Stimulated activated CD4-positive, alpha-beta T cell treated with anti-CD3 and anti-CD28 coated beads, TNF-alpha, amount 100 ng/mL, for 4 hours (primary cell): ENCODE measurements around the gene RHPN2.
"Not testable (repeated sequence)": the region's sequence is repeated elsewhere in the genome, so short reads cannot be mapped to it uniquely, and the experiment has no call there.

Experiments
- DNase-seq, 3 experiments: peaks; one replicate each; pipeline ENCODE4 v3.0.0-alpha.2; 2020; ENCODE audit warnings: low read depth in 3 of 3

Gene RHPN2

GRCh38 chr19:33064458-33064791, 263 bp downstream of the RHPN2 start:
- DNase-seq: peak in 2 of 3 experiments; percentile 13 to 15

GRCh38 chr19:33063753-33064457, 783 bp downstream of the RHPN2 start:
- no peak for DNase-seq

- DNase-seq: no peak
Observed at GRCh38 chr19:33063356-33063752, 1.3 kb downstream of the RHPN2 start.

- DNase-seq: no peak
Observed at GRCh38 chr19:33062902-33063301, 1.8 kb downstream of the RHPN2 start.

- DNase-seq: no peak
Observed at GRCh38 chr19:33060586-33060985, 4.1 kb downstream of the RHPN2 start.

GRCh38 chr19:33055718-33056117, 9.0 kb downstream of the RHPN2 start:
- DNase-seq: no peak

GRCh38 chr19:33054623-33055022, 10.1 kb downstream of the RHPN2 start:
- no peak for DNase-seq

GRCh38 chr19:33052352-33052972, 12.2 kb downstream of the RHPN2 start:
- no peak for DNase-seq

GRCh38 chr19:33050110-33050509, 14.6 kb downstream of the RHPN2 start:
- no peak for DNase-seq

GRCh38 chr19:33048806-33049676, 15.6 kb downstream of the RHPN2 start:
- DNase-seq: no peak

GRCh38 chr19:33047422-33047821, 17.3 kb downstream of the RHPN2 start:
- no peak for DNase-seq

- not testable (repeated sequence) for DNase-seq
Observed at GRCh38 chr19:33041828-33042160, 22.9 kb downstream of the RHPN2 start.

- DNase-seq: no peak
Observed at GRCh38 chr19:33040994-33041827, 23.5 kb downstream of the RHPN2 start.

GRCh38 chr19:33039815-33040214, 24.9 kb downstream of the RHPN2 start:
- DNase-seq: no peak

- no peak for DNase-seq
Observed at GRCh38 chr19:33039108-33039599, 25.5 kb downstream of the RHPN2 start.

GRCh38 chr19:33037168-33038025, 27.3 kb downstream of the RHPN2 start:
- not testable (repeated sequence) for DNase-seq

GRCh38 chr19:33036370-33037167, 28.1 kb downstream of the RHPN2 start:
- not testable (repeated sequence) for DNase-seq

GRCh38 chr19:33035461-33035860, 29.2 kb downstream of the RHPN2 start:
- DNase-seq: no peak

GRCh38 chr19:33032218-33032781, 32.4 kb downstream of the RHPN2 start:
- no peak for DNase-seq
